Activated naive CD8-positive, alpha-beta T cell treated with anti-CD3 and anti-CD28 coated beads, Interleukin-2, amount 50 U/mL, for 24 hours (primary cell): ENCODE measurements around the gene LIPC.
A peak's percentile ranks its signal among the peaks of the same experiment; 100 is the strongest.

Experiments used
- ATAC-seq: fragments of 150-1000 bp; cut with Tn5 transposase; one replicate; pipeline ENCODE4 v1.10.0; 2021
- DNase-seq: peaks from one replicate; pipeline ENCODE4 v3.0.0; 2021
- H3K27ac Mint-ChIP-seq: one replicate; pipeline ENCODE4 v1.8.0; 2021; ENCODE audit warnings: mild to moderate bottlenecking, mixed read lengths
- H3K27me3 Mint-ChIP-seq: one replicate; pipeline ENCODE4 v1.8.0; 2021; ENCODE audit warnings: mixed read lengths
- H3K36me3 Mint-ChIP-seq: one replicate; pipeline ENCODE4 v1.8.0; 2021; ENCODE audit warnings: low read depth, mixed read lengths
- H3K4me1 Mint-ChIP-seq: one replicate; pipeline ENCODE4 v1.8.0; 2021; ENCODE audit warnings: mixed read lengths
- H3K4me3 Mint-ChIP-seq: one replicate; pipeline ENCODE4 v1.8.0; 2021; ENCODE audit warnings: mild to moderate bottlenecking, moderate library complexity, mixed read lengths
- H3K9me3 Mint-ChIP-seq: one replicate; pipeline ENCODE4 v1.8.0; 2021; ENCODE audit warnings: mixed read lengths

LIPC gene

DNA sequence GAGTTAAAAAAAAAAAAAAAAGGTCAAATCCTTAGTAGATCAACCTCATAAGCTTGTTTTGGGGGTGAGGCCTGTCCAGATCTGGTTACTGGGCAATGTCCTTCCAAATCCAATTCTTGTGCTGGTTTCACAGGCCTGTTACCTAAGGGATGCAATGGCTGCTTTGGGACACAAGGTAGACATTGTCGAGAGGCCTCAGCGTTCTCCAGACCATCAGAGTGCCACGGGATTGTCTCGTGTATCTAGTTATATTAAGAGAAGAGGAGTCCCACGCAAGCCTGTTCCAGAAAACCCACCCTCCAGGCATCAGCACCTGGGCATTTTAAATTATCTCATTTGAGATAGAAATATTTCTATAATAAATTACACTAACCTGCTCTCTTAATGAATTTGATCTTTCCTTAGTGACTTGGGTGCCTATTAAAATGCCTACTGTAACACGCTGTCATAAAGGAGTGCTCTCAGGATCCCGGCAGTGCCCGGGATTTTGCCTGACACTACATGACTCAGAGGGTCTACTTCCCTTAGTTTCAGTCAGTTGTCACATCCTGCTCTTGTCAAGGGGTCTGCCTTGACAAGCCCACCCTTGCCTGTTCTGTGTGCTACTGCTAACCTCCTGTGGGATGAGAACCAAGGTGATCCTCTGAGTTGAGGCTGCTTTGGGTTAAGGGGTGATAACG, 116.0 kb downstream of the LIPC start:
- ATAC-seq = no peak
- Mint-ChIP-seq H3K4me1 (peaks cover 47% of the 10 kb centered on the region), H3K9me3 (no peaks in the 10 kb centered on the region), H3K27me3 (no peaks in the 10 kb centered on the region), H3K4me3 (no peak overlapping the region), H3K27ac (no peak overlapping the region), H3K36me3 (no peaks in the 10 kb centered on the region)
- no peak for DNase-seq

DNA sequence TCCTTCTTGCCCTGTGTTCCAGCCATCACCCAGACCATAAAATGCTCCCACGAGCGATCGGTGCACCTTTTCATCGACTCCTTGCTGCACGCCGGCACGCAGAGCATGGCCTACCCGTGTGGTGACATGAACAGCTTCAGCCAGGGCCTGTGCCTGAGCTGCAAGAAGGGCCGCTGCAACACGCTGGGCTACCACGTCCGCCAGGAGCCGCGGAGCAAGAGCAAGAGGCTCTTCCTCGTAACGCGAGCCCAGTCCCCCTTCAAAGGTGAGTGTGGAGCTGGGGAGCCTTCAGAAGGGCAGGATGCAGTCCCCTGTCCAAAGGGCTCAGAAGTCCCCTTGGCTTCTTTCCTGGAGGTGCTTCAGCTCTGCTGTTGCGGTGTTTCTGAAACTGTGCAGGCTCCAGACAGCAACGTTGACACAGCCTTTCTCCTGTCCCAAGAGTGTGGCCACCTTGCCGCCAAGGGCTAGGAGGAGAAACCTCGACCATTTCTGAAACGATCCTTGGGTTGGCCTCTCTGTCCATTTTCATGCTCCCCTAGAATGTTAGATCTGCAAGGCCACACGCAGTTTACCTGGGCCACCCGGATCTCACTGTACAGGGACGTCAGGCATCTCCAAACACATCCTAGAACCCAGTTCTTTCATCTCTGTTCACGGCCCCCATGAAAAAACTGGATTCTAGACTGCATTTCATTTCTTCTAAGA, 116.7 kb downstream of the LIPC start:
- Mint-ChIP-seq H3K27me3 (no peaks in the 10 kb centered on the region), H3K27ac (no peak overlapping the region), H3K9me3 (no peaks in the 10 kb centered on the region), H3K4me3 (no peak overlapping the region), H3K36me3 (no peaks in the 10 kb centered on the region), H3K4me1 (peaks cover 47% of the 10 kb centered on the region)
- no peak for DNase-seq
- no peak for ATAC-seq

DNA sequence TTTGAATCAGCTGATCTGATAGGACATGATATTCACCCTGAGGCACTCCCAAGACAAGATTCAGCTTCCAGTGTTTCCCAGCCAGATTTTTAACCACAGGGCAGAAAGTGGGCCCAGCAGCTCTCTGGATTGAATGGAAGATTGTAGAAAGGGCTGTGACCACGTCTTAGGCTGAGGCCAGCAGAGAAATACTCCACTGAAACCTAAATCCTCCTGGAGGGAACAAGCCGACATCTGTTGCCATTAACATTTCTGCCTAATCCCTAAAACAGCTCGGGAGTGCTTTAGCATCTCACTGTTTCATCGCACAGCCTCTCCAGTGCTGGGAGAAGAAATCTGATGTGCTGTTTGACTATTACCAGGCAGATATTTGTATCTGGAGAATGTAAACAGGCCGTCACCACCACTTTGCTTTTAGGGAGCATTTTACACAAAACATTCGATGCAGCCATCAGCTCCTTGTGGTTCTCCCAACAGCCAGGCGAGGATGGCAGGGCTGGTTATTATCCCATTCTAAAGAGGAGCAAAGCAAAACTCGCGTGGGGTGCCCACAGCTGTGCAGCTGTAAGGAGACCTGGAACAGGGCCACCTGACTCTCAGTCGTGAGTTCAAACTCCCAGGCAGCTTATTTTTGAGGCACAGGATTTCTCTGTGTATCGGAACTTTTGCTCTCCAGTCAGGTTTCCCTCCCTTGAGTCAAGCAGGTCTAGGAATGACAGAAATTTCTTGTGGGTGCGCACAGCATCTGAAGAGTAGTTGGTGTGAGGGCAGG, 117.4 kb downstream of the LIPC start:
- ATAC-seq (no peak), DNase-seq (no peak)
- Mint-ChIP-seq H3K4me3 (no peak overlapping the region), H3K36me3 (no peaks in the 10 kb centered on the region), H3K27me3 (no peaks in the 10 kb centered on the region), H3K27ac (no peak overlapping the region), H3K4me1 (peaks cover 47% of the 10 kb centered on the region), H3K9me3 (no peaks in the 10 kb centered on the region)

- Mint-ChIP-seq H3K36me3 (no peaks in the 10 kb centered on the region), H3K9me3 (no peaks in the 10 kb centered on the region), H3K4me1 (peaks cover 45% of the 10 kb centered on the region), H3K4me3 (no peak overlapping the region), H3K27ac (no peak overlapping the region), H3K27me3 (no peaks in the 10 kb centered on the region)
- DNase-seq (no peak), ATAC-seq (no peak)
Observed at GRCh38 chr15:58549785-58550074, 117.9 kb downstream of the LIPC start.

DNA sequence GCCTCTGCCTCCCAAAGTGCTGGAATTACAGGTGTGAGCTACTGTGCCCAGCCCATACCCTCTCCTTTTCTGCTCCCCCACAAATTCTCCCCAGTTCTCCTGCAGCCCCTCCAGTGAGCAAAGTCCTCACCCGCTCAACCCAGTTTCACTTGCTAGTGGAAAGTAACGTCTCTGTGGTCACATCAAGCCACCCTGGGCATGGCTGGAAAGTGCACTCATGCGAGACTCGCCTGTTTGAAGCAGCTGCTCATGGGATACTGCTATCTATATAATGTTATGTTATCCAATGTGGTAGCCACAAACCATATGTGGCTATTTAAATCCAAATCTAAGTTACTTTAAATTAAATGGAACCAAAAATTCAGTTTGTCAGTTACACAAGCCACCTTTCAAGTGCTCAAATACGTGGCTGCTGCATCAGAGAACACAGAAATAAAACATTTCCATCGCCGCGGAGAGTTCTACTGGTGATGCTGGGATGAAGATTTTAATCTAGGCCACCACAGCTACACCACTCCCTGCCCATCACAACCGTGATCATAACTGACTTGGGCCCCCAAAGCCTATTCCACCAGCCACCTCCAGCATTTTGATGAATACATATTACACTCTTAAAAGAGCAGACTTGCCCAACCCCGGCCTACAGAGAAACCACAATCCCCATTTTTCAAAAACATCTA, 119.4 kb downstream of the LIPC start:
- H3K36me3 Mint-ChIP-seq = no peaks in the 10 kb centered on the region
- ATAC-seq = peak; percentile 77
- DNase-seq = peak; percentile 28
- no peaks in the 10 kb centered on the region for H3K9me3 Mint-ChIP-seq
- no peak overlapping the region for H3K4me3 Mint-ChIP-seq
- H3K4me1 Mint-ChIP-seq = peaks cover 31% of the 10 kb centered on the region
- H3K27ac Mint-ChIP-seq = peak overlapping the region; percentile 87
- no peaks in the 10 kb centered on the region for H3K27me3 Mint-ChIP-seq

GRCh38 chr15:58551764-58552504, 120.1 kb downstream of the LIPC start:
- Mint-ChIP-seq H3K9me3 (no peaks in the 10 kb centered on the region), H3K27ac (peak overlapping the region; percentile 87), H3K27me3 (no peaks in the 10 kb centered on the region), H3K4me3 (no peak overlapping the region), H3K4me1 (peaks cover 25% of the 10 kb centered on the region), H3K36me3 (no peaks in the 10 kb centered on the region)
- ATAC-seq = peak; percentile 3
- no peak for DNase-seq

DNA sequence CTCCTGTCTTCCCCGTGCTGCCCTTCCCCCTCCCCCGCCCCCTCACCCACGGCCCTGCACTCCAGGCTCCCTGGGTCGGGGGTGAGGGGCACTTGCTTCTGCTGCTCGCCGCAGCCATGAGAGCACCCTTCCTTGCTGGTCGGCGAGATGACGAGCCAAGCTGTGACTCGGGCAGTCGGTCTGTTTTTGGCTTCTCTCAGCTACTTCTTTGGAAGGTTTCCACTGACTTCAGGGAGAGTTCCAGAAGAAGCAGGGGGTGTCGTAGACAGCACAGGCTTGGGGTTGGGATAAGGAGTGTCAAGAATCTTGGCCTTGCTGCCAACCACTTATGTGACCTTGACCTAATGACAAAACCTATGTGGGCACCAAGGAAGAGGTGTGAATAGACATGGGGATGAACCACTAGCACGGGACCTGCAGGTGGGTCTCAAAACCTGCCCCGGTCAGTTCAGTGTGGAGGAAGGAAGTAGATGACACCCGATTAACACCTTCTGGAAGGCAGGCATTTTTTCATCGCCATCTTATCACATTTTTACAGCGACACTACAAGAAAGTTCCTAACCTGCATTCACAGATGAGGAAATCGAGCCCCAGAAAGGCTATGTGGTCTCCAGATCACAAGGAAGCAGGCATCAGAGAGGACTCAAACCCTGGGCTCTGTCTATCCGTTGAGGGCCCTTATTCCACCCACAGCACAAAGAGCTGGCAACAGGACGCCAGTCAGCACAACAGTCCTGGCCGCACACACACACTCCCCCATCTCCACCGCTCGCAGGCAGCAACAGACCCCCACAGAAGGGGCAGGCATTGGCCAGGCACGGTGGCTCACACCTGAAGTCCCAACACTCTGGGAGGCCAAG, 120.9 kb downstream of the LIPC start:
- H3K4me3 Mint-ChIP-seq = no peak overlapping the region
- no peak overlapping the region for H3K27ac Mint-ChIP-seq
- H3K9me3 Mint-ChIP-seq = no peaks in the 10 kb centered on the region
- H3K27me3 Mint-ChIP-seq = no peaks in the 10 kb centered on the region
- H3K4me1 Mint-ChIP-seq = peaks cover 24% of the 10 kb centered on the region
- DNase-seq (no peak), ATAC-seq (no peak)
- H3K36me3 Mint-ChIP-seq = no peaks in the 10 kb centered on the region

GRCh38 chr15:58553365-58553918, 121.7 kb downstream of the LIPC start:
- Mint-ChIP-seq H3K4me3 (no peak overlapping the region), H3K4me1 (peaks cover 24% of the 10 kb centered on the region)

DNA sequence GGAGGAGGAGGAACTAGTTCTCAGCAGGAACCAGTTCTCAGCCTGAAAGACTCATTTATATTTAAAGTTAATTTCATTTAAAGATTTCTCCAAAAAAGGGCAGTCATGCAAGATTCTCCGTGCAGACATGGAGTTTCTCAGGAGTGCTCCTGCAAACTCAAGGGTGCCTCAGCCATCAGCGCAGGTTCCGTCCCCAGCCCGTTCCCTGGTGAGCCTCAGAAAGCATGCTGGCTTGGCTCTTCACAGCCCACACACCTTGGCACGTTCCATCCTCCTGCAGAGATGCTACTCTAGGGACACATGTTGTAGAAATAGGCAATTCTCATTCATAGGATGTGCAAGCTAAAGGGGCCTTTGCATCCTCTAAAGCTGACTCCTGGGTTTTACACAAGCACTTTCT, 123.0 kb downstream of the LIPC start:
- H3K27me3 Mint-ChIP-seq = no peaks in the 10 kb centered on the region
- no peaks in the 10 kb centered on the region for H3K36me3 Mint-ChIP-seq
- H3K4me3 Mint-ChIP-seq = no peak overlapping the region
- DNase-seq (no peak), ATAC-seq (no peak)
- H3K27ac Mint-ChIP-seq = no peak overlapping the region
- peaks cover 24% of the 10 kb centered on the region for H3K4me1 Mint-ChIP-seq
- no peaks in the 10 kb centered on the region for H3K9me3 Mint-ChIP-seq

More at GRCh38 chr15:58553365-58553918, 121.7 kb downstream of the LIPC start:
- H3K9me3 Mint-ChIP-seq = no peaks in the 10 kb centered on the region
- ATAC-seq = no peak
- H3K27me3 Mint-ChIP-seq = no peaks in the 10 kb centered on the region
- H3K36me3 Mint-ChIP-seq = no peaks in the 10 kb centered on the region
- no peak overlapping the region for H3K27ac Mint-ChIP-seq
- DNase-seq = no peak

DNA sequence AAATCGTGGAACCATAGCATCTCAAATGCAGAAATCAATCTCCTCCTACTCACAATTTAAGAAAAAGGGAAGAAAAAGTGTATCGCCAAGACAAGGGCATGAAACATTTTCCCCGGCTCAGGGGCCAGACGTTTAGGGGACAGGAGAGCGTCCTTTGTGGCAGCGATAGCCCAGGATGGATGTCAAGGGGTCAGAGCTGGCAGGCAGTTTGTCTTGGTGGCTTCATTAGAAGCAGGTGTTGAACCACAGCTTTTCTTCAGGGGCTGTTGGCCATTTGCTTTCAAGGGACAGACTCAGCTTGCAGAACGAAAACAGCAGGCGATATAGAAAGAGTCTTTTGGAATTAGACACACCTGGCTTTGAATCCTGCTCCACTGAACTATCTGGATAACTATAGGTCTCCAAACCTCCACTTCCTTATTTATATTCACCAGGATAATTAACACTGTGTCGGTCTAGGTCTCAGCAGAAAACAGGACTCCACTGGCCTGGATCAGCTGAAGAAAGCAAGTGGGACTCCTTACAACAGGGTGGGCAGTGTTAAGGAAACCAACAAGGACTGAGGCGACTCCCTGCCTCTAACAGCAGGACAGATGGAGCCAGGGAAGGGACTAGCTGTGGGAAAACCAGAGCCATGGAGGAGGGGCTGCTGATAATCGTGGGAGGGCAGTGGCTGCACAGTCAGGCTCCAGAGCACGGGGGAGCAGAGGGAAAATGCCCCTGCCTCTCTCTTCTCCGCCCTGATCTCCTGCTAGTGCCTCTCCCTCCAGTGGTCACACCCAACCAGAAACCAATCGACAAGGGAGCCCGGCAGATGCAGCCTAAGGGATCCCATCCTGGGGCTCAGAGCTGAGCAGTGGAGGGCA, 123.6 kb downstream of the LIPC start:
- H3K27me3 Mint-ChIP-seq = no peaks in the 10 kb centered on the region
- H3K27ac Mint-ChIP-seq = no peak overlapping the region
- no peaks in the 10 kb centered on the region for H3K36me3 Mint-ChIP-seq
- DNase-seq (no peak), ATAC-seq (no peak)
- H3K4me1 Mint-ChIP-seq = peaks cover 21% of the 10 kb centered on the region
- H3K4me3 Mint-ChIP-seq = no peak overlapping the region
- H3K9me3 Mint-ChIP-seq = no peaks in the 10 kb centered on the region

- Mint-ChIP-seq H3K4me1 (peaks cover 18% of the 10 kb centered on the region), H3K4me3 (no peak overlapping the region), H3K9me3 (no peaks in the 10 kb centered on the region), H3K27me3 (no peaks in the 10 kb centered on the region), H3K27ac (no peak overlapping the region), H3K36me3 (no peaks in the 10 kb centered on the region)
- DNase-seq = no peak
- no peak for ATAC-seq
Observed at GRCh38 chr15:58556028-58556361, 124.2 kb downstream of the LIPC start.

- no peak for ATAC-seq
- no peak overlapping the region for H3K27ac Mint-ChIP-seq
- no peaks in the 10 kb centered on the region for H3K9me3 Mint-ChIP-seq
- no peak overlapping the region for H3K4me3 Mint-ChIP-seq
- DNase-seq = no peak
- H3K36me3 Mint-ChIP-seq = no peaks in the 10 kb centered on the region
- no peaks in the 10 kb centered on the region for H3K27me3 Mint-ChIP-seq
- peaks cover 12% of the 10 kb centered on the region for H3K4me1 Mint-ChIP-seq
Observed at GRCh38 chr15:58556541-58556940, 124.8 kb downstream of the LIPC start.

GRCh38 chr15:58558777-58559176, 127.0 kb downstream of the LIPC start:
- Mint-ChIP-seq H3K4me1 (no peaks in the 10 kb centered on the region), H3K9me3 (no peaks in the 10 kb centered on the region), H3K27ac (no peak overlapping the region), H3K36me3 (no peaks in the 10 kb centered on the region), H3K4me3 (no peak overlapping the region), H3K27me3 (peaks cover 3% of the 10 kb centered on the region)
- no peak for ATAC-seq
- DNase-seq = no peak
